SU-DHL-6 (cell line): ENCODE measurements around the gene GUK1.
"Not testable (repeated sequence)": the region's sequence is repeated elsewhere in the genome, so short reads cannot be mapped to it uniquely, and the experiment has no call there.

Source experiments
- H2AFZ ChIP-seq: fragments of 200-600 bp; sonication (generic); 2 replicates; pipeline ENCODE4 v1.6.1; 2014; ENCODE audit warnings: low read depth, mild to moderate bottlenecking, moderate library complexity, mixed read lengths, antibody characterized with exemption, low read length; ENCODE audit not compliant: severe bottlenecking
- H3F3A ChIP-seq: fragments of 200-600 bp; shearing (Covaris generic); 2 replicates; pipeline ENCODE4 v1.6.0; 2016; ENCODE audit warnings: antibody characterized with exemption, mild to moderate bottlenecking; ENCODE audit not compliant: insufficient read depth
- H3K27ac ChIP-seq: fragments of 200-600 bp; sonication (generic); 2 replicates; pipeline ENCODE4 v1.5.1; 2016; ENCODE audit warnings: low read depth, mild to moderate bottlenecking, low read length, moderate library complexity, mixed read lengths
- H3K27me3 ChIP-seq: fragments of 200-600 bp; sonication (generic), shearing (Covaris generic); 2 replicates; pipeline ENCODE4 v1.6.0; 2014; ENCODE audit warnings: mild to moderate bottlenecking, low read length
- H3K36me3 ChIP-seq: fragments of 200-600 bp; sonication (generic); 2 replicates; pipeline ENCODE4 v1.6.1; 2014; ENCODE audit warnings: mild to moderate bottlenecking, low read length, mixed read lengths
- H3K4me2 ChIP-seq: fragments of 300-600, 200-600 bp; shearing (Covaris generic), sonication (generic); 2 replicates; pipeline ENCODE4 v1.6.0; 2014; ENCODE audit warnings: low read length, low read depth, mild to moderate bottlenecking; ENCODE audit not compliant: poor library complexity, severe bottlenecking
- H3K4me3 ChIP-seq: fragments of 200-600 bp; sonication (generic); 2 replicates; pipeline ENCODE4 v1.5.1; 2014; ENCODE audit warnings: antibody characterized with exemption, low read length, mild to moderate bottlenecking, mixed read lengths; ENCODE audit not compliant: insufficient read depth, poor library complexity, severe bottlenecking
- H3K79me2 ChIP-seq: fragments of 200-600 bp; sonication (generic); 2 replicates; pipeline ENCODE4 v1.6.1; 2014; ENCODE audit warnings: mild to moderate bottlenecking, low read length, moderate library complexity; ENCODE audit not compliant: insufficient read depth
- H3K9ac ChIP-seq: fragments of 200-600 bp; sonication (generic); 2 replicates; pipeline ENCODE4 v1.7.0; 2014; ENCODE audit warnings: mild to moderate bottlenecking, low read length
- H3K9me2 ChIP-seq: fragments of 200-600 bp; sonication (generic); replicated peaks from 2 replicates; pipeline ENCODE4 v1.6.1; 2014; ENCODE audit warnings: low read length; ENCODE audit not compliant: insufficient read depth
- H3K9me3 ChIP-seq: fragments of 200-600 bp; sonication (generic); 2 replicates; pipeline ENCODE4 v1.6.1; 2014; ENCODE audit warnings: low read length, mixed read lengths; ENCODE audit not compliant: insufficient read depth
- H4K20me1 ChIP-seq: fragments of 200-600 bp; sonication (generic); 2 replicates; pipeline ENCODE4 v1.6.1; 2014; ENCODE audit warnings: low read depth, mild to moderate bottlenecking, antibody characterized with exemption, low read length, moderate library complexity, mixed read lengths
- EZH2phosphoT487 ChIP-seq: fragments of 200-600 bp; sonication (generic), shearing (Covaris generic); conservative IDR thresholded peaks from 2 replicates; pipeline ENCODE4 v1.6.1; 2018; ENCODE audit warnings: mild to moderate bottlenecking, antibody characterized with exemption, low read length, moderate library complexity, mixed read lengths
- TF ChIP-seq, protein P1 (sequence below): fragments of 200-600 bp; sonication (generic); IDR thresholded peaks from one replicate; pipeline ENCODE4 v1.5.1; 2017; ENCODE audit warnings: antibody characterized with exemption, mild to moderate bottlenecking, low read length, moderate library complexity; ENCODE audit not compliant: insufficient read depth, poor library complexity, severe bottlenecking

GUK1 gene

DNA sequence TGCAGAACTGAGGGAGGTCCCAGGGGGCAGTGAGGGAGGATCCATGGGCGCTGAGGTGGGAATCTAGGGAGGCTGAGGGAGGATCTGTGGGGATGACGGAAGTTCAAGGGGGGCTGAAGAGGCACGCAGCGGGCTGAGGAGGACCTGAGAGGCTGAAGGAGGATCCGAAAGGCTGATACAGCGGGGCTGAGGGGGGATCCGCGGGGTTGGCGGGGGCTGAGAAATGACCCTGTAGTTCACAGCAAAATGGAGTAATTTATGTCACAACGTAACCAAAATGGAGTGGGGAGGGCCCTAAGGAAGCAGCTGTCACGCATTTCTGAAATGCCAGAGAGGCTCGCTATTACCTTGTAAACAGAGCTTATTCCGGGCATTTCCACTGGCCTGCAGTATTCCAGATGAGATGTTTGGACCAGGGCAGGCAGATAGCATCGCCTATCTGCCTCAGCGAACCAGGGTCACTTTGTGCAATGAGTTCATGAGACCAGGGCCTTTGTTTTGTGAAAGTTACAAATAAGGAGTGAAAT lies 30.1 kb upstream of the GUK1 start:
- peak overlapping the region; percentile 81 for H3K4me3 ChIP-seq
- H3K79me2 ChIP-seq = peaks cover 13% of the 10 kb centered on the region; the same call in 1 of the 2 replicates
- H2AFZ ChIP-seq = peak overlapping the region; percentile 91
- no peaks in the 10 kb centered on the region for H3K27me3 ChIP-seq
- peak overlapping the region; percentile 72 for H3K4me2 ChIP-seq
- no peaks in the 10 kb centered on the region for H3K9me3 ChIP-seq
- H3K36me3 ChIP-seq = no peaks in the 10 kb centered on the region
- no peaks in the 10 kb centered on the region for H3K9me2 ChIP-seq
- H3F3A ChIP-seq = no peaks in the 10 kb centered on the region
- TF ChIP-seq, protein P1, sequence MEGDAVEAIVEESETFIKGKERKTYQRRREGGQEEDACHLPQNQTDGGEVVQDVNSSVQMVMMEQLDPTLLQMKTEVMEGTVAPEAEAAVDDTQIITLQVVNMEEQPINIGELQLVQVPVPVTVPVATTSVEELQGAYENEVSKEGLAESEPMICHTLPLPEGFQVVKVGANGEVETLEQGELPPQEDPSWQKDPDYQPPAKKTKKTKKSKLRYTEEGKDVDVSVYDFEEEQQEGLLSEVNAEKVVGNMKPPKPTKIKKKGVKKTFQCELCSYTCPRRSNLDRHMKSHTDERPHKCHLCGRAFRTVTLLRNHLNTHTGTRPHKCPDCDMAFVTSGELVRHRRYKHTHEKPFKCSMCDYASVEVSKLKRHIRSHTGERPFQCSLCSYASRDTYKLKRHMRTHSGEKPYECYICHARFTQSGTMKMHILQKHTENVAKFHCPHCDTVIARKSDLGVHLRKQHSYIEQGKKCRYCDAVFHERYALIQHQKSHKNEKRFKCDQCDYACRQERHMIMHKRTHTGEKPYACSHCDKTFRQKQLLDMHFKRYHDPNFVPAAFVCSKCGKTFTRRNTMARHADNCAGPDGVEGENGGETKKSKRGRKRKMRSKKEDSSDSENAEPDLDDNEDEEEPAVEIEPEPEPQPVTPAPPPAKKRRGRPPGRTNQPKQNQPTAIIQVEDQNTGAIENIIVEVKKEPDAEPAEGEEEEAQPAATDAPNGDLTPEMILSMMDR = no peak
- no peak for TF ChIP-seq EZH2phosphoT487
- peak overlapping the region; percentile 88 for H3K9ac ChIP-seq
- H3K27ac ChIP-seq = no peak overlapping the region
- no peaks in the 10 kb centered on the region for H4K20me1 ChIP-seq

DNA sequence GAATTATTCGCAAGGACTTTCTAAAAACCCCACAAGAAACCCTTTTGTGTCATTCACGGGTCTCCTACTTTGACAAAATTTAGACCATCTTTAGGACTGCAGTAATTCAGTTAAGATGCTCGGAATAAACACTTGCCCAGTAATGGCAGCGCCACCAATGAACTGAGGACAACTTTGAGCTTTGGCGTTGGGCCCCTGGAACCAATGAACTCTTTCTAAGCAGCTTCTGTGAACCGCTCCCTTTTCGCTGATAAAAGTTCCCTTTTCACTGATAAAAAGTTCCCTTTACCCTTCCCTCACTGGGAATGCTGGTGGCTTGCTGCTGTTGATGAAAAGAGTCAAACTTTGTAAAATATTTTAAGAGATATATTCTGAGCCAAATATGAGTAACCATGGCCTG lies 29.5 kb upstream of the GUK1 start:
- Histone ChIP-seq H4K20me1 (no peaks in the 10 kb centered on the region), H3F3A (no peaks in the 10 kb centered on the region), H3K9me2 (no peaks in the 10 kb centered on the region), H3K79me2 (peaks cover 13% of the 10 kb centered on the region; the same call in 1 of the 2 replicates), H3K9me3 (no peaks in the 10 kb centered on the region), H3K4me3 (no peak overlapping the region), H3K4me2 (peak overlapping the region; percentile 72), H3K27ac (no peak overlapping the region), H3K36me3 (no peaks in the 10 kb centered on the region), H3K27me3 (no peaks in the 10 kb centered on the region), H3K9ac (no peak overlapping the region), H2AFZ (no peak overlapping the region)
- no peak for TF ChIP-seq EZH2phosphoT487
- TF ChIP-seq, protein P1 = no peak

DNA sequence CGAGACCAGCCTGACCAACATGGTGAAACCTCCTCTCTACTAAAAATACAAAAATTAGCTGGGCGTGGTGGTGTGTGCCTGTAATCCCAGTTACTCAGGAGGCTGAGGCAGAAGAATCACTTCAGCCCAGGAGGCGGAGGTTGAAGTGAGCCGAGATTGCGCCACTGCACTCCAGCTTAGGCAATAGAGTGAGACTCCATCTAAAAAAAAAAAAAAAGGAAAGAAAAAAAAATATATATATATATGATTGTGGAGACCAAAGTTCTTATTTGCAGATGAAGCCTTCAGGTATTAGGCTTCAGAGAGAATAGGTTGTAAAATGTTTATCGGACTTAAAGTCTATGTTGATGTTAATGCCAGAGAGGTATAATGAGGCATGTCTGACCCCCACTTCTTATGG lies 28.8 kb upstream of the GUK1 start:
- H3K4me3 ChIP-seq, H3K9ac ChIP-seq, H3K9me3 ChIP-seq, H3K27me3 ChIP-seq, H3F3A ChIP-seq, H4K20me1 ChIP-seq, H3K9me2 ChIP-seq, H3K4me2 ChIP-seq, H3K27ac ChIP-seq, H2AFZ ChIP-seq, H3K36me3 ChIP-seq: not testable (repeated sequence)
- peaks cover 13% of the 10 kb centered on the region; the same call in 1 of the 2 replicates for H3K79me2 ChIP-seq

DNA sequence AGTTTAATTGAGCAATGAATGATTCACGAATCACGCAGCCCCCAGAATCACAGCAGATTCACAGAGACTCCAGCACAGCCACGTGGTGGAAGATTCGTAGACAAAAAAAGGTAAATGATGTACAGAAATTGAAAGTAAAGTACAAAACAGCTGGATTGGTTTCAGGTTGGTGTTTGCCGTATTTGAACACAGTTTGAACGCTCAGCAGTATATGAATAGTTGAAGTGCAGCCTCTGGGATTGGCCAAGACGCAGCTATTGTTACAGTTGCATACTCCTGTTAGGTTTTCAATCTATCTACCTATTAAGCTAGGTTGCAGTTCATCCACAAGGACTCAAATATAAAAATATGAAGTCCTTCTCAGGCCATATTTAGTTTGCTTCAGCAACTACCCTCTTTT lies 27.9 kb upstream of the GUK1 start:
- Histone ChIP-seq H3K27me3 (no peaks in the 10 kb centered on the region), H3K27ac (no peak overlapping the region), H3K79me2 (peaks cover 13% of the 10 kb centered on the region; the same call in 1 of the 2 replicates), H3K4me3 (no peak overlapping the region), H3K9me3 (no peaks in the 10 kb centered on the region), H2AFZ (no peak overlapping the region), H3K9ac (no peak overlapping the region), H3F3A (no peaks in the 10 kb centered on the region), H3K4me2 (no peak overlapping the region), H3K9me2 (no peaks in the 10 kb centered on the region), H3K36me3 (no peaks in the 10 kb centered on the region), H4K20me1 (no peaks in the 10 kb centered on the region)
- no peak for TF ChIP-seq EZH2phosphoT487
- TF ChIP-seq, protein P1 = no peak
